ENCODE measurements around the gene DAP. TPM values are rescaled to one million over a fixed set of nuclear protein-coding genes. Genes with fewer than 3 reads are reported as not detected.

Gene DAP
- total RNA-seq, 1 experiment from 2014 or later, result 108 TPM

- ChIA-PET POLR2A (no interaction called here), CTCF (no interaction called here)
- intact Hi-C loops (cut with micrococcal nuclease; ENCODE audit: unreplicated experiment) (no loop called here), in situ Hi-C loops (cut with HindIII; ENCODE audit: low pct_unique_long_range_greater_than_20kb, low sequenced_read_pairs) (no loop called here)
- DNase-seq (ENCODE audit: low read depth, low spot score) (no peak), ATAC-seq (no peak)
- no TSS peak for BruUV-seq (replicated peaks)
- H3K4me1 ChIP-seq (ENCODE audit: control insufficient read depth, insufficient read depth, low read length), result no peaks in the 10 kb centered on the region
- H3K27me3 ChIP-seq (ENCODE audit: control insufficient read depth, insufficient read depth, low read length), result no peaks in the 10 kb centered on the region
- no peaks in the 10 kb centered on the region for H3K36me3 ChIP-seq (ENCODE audit: control insufficient read depth, insufficient read depth, low read length)
- no peaks in the 10 kb centered on the region for H3K9me3 ChIP-seq (ENCODE audit: control insufficient read depth, insufficient read depth, low read depth, low read length)
- TF ChIP-seq POLR2AphosphoS5 (IDR thresholded peaks at IDR 0.05; ENCODE audit: low read depth, low read length) (no peak), TCF7L2 (IDR thresholded peaks at IDR 0.05; ENCODE audit: low read depth, low read length) (no peak), REST (IDR thresholded peaks at IDR 0.05; ENCODE audit: insufficient read depth in 1 of 2, low read depth in 2 of 2, low read length in 1 of 2) (no peak), SIN3A (IDR thresholded peaks at IDR 0.05; ENCODE audit: borderline replicate concordance, insufficient read depth, low read depth, low read length) (no peak), CTCF (IDR thresholded peaks at IDR 0.05) (no peak)
- H3K27ac ChIP-seq (ENCODE audit: low read length), result no peak overlapping the region
- H3K4me3 ChIP-seq (ENCODE audit: low read depth in 2 of 2, low read length in 2 of 2), result no peak overlapping the region
These were observed 108.9 kb downstream of the DAP start for GRCh38 chr5:10652151-10652550.

GRCh38 chr5:10649666-10650380 lies 111.2 kb downstream of the DAP start:
- Histone ChIP-seq H3K27ac (ENCODE audit: low read length) (no peak overlapping the region), H3K27me3 (ENCODE audit: control insufficient read depth, insufficient read depth, low read length) (no peaks in the 10 kb centered on the region), H3K36me3 (ENCODE audit: control insufficient read depth, insufficient read depth, low read length) (no peaks in the 10 kb centered on the region), H3K4me3 (ENCODE audit: low read depth in 2 of 2, low read length in 2 of 2) (no peak overlapping the region), H3K4me1 (ENCODE audit: control insufficient read depth, insufficient read depth, low read length) (no peaks in the 10 kb centered on the region), H3K9me3 (ENCODE audit: control insufficient read depth, insufficient read depth, low read depth, low read length) (no peaks in the 10 kb centered on the region)
- POLR2A ChIA-PET, result no interaction called here
- no peak for ATAC-seq
- in situ Hi-C loops (cut with HindIII; ENCODE audit: low pct_unique_long_range_greater_than_20kb, low sequenced_read_pairs) (no loop called here), intact Hi-C loops (cut with micrococcal nuclease; ENCODE audit: unreplicated experiment) (no loop called here)
- TF ChIP-seq CTCF (IDR thresholded peaks at IDR 0.05), result no peak
- TF ChIP-seq REST (IDR thresholded peaks at IDR 0.05; ENCODE audit: insufficient read depth in 1 of 2, low read depth in 2 of 2, low read length in 1 of 2), result peak; percentile 62 to 86
- CTCF ChIA-PET, result no interaction called here
- DNase-seq (ENCODE audit: low read depth, low spot score), result no peak
- no TSS peak for BruUV-seq (replicated peaks)
